OCI-LY3 (cell line): Measurements from ENCODE around the gene HSPA12B.
"Not testable (repeated sequence)": the region's sequence is repeated elsewhere in the genome, so short reads cannot be mapped to it uniquely, and the experiment has no call there.

Experiments
- H2AFZ ChIP-seq: fragments of 200-600, 300-600 bp; shearing (Covaris generic); 2 replicates; pipeline ENCODE4 v1.6.0; 2014; ENCODE audit warnings: antibody characterized with exemption, low read depth, low read length
- H3K27ac ChIP-seq: fragments of 200-600, 300-600 bp; sonication (generic); 2 replicates; pipeline ENCODE4 v1.5.1; 2014; ENCODE audit warnings: mild to moderate bottlenecking, low read length, moderate library complexity, mixed read lengths
- H3K27me3 ChIP-seq: fragments of 200-600, 300-600 bp; sonication (generic); 2 replicates; pipeline ENCODE4 v1.6.1; 2014; ENCODE audit warnings: low read depth, low read length, mixed read lengths
- H3K36me3 ChIP-seq: fragments of 200-600, 300-600 bp; sonication (generic); replicated peaks from 2 replicates; pipeline ENCODE3; 2014; ENCODE audit warnings: low read depth, low read length, mixed read lengths
- H3K4me1 ChIP-seq: fragments of 300-600, 200-600 bp; sonication (generic); 2 replicates; pipeline ENCODE4 v1.6.1; 2014; ENCODE audit warnings: low read length, mixed read lengths
- H3K4me2 ChIP-seq: fragments of 200-600, 300-600 bp; sonication (generic); 2 replicates; pipeline ENCODE4 v1.6.1; 2014; ENCODE audit warnings: low read length, mixed read lengths
- H3K4me3 ChIP-seq: fragments of 300-600, 200-600 bp; sonication (generic); 2 replicates; pipeline ENCODE4 v1.5.1; 2014; ENCODE audit warnings: antibody characterized with exemption, mild to moderate bottlenecking, low read length, moderate library complexity
- H3K79me2 ChIP-seq: fragments of 300-600, 200-600 bp; shearing (Covaris generic); 2 replicates; pipeline ENCODE4 v1.6.1; 2014; ENCODE audit warnings: mild to moderate bottlenecking, low read length, mixed read lengths
- H3K9ac ChIP-seq: fragments of 300-600, 200-600 bp; shearing (Covaris generic); 2 replicates; pipeline ENCODE4 v1.6.0; 2014; ENCODE audit warnings: mild to moderate bottlenecking, low read length, moderate library complexity
- H3K9me3 ChIP-seq: fragments of 200-600, 300-600 bp; shearing (Covaris generic); 2 replicates; pipeline ENCODE4 v1.6.1; 2014; ENCODE audit warnings: low read length, mixed read lengths; ENCODE audit not compliant: insufficient read depth
- H4K20me1 ChIP-seq: fragments of 200-600, 300-600 bp; sonication (generic); 2 replicates; pipeline ENCODE4 v1.6.1; 2016; ENCODE audit warnings: low read length, mixed read lengths; ENCODE audit not compliant: insufficient read depth
- EZH2phosphoT487 ChIP-seq: fragments of 200-600 bp; shearing (Covaris generic); IDR thresholded peaks from 2 replicates; pipeline ENCODE4 v1.6.1; 2018; ENCODE audit warnings: antibody characterized with exemption, mixed run types, low read depth
- TF ChIP-seq, protein P1 (sequence below): fragments of 200-600, 300-600 bp; sonication (generic); IDR thresholded peaks from 2 replicates; pipeline ENCODE4 v1.5.1; 2014; ENCODE audit warnings: antibody characterized with exemption, low read length, low read depth

HSPA12B gene

DNA sequence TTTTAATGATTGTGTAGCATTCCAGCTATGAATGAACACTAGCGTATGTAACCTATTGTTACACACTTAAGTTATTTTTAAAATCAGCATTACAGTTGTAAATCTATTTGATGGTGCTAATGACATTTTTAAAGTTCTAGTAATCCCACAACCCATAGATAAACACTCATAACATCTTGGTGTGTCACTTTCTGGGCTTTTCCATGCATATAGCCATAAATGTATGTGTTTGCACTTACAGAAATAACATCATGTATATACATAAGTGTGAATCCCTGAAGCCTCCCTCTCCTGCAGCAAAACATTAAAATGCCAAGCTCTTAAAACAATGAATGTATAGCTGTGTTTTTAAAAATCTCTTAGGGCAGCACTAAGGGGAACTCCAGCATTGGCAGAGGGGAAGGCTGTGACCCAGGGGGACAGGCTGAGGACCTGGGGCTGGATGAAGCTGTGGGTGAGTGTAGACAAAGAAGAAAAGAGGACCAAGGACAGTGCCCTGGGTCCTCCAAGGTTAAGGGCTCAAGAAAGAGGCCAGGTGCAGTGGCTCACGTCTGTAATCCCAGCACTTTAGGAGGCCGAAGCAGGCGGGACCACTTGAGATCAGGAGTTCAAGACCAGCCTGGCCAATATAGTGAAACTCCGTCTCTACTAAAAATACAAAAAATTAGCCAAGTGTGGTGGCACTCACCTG, 55.0 kb downstream of the HSPA12B start:
- TF ChIP-seq, protein P1, sequence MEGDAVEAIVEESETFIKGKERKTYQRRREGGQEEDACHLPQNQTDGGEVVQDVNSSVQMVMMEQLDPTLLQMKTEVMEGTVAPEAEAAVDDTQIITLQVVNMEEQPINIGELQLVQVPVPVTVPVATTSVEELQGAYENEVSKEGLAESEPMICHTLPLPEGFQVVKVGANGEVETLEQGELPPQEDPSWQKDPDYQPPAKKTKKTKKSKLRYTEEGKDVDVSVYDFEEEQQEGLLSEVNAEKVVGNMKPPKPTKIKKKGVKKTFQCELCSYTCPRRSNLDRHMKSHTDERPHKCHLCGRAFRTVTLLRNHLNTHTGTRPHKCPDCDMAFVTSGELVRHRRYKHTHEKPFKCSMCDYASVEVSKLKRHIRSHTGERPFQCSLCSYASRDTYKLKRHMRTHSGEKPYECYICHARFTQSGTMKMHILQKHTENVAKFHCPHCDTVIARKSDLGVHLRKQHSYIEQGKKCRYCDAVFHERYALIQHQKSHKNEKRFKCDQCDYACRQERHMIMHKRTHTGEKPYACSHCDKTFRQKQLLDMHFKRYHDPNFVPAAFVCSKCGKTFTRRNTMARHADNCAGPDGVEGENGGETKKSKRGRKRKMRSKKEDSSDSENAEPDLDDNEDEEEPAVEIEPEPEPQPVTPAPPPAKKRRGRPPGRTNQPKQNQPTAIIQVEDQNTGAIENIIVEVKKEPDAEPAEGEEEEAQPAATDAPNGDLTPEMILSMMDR = no peak
- TF ChIP-seq EZH2phosphoT487 = no peak
- peak overlapping the region; percentile 66 for H3K4me2 ChIP-seq
- H3K27ac ChIP-seq = no peak overlapping the region
- peaks cover 6% of the 10 kb centered on the region; the same call in 1 of the 2 replicates for H3K79me2 ChIP-seq
- no peaks in the 10 kb centered on the region for H3K9me3 ChIP-seq
- H3K9ac ChIP-seq = peak overlapping the region; percentile 51
- H3K36me3 ChIP-seq = no peaks in the 10 kb centered on the region
- H3K4me3 ChIP-seq = peak overlapping the region; percentile 71
- H2AFZ ChIP-seq = peak overlapping the region; percentile 81
- peaks cover 7% of the 10 kb centered on the region for H3K4me1 ChIP-seq
- H4K20me1 ChIP-seq = peaks cover 4% of the 10 kb centered on the region; the same call in 1 of the 2 replicates
- H3K27me3 ChIP-seq = 0 out of 2 replicates have a peak, but pooled peaks cover 3% of the 10 kb centered on the region

DNA sequence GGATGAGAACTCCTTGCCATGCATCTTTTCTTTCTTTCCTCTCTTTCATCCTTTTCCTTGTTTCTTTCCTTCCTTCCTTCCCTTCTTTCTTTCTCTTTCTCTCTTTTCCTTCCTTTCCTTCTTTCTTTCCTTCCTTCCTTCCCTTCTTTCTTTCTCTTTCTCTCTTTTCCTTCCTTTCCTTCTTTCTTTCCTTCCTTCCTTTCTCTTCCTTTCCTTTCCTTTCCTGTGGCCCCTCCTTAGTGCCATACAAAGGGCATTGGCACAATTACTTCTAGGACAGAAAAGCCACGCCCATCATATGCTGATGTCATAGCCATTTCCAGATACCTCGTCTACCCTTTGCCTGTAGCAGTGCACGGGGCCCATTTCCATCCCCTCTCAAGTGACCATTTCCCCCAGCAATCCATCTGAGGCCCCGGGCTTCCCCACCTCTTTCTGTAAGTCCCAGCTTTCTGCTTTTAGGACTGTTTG, 56.2 kb downstream of the HSPA12B start:
- peaks cover 2% of the 10 kb centered on the region; the same call in 1 of the 2 replicates for H4K20me1 ChIP-seq
- H3K4me3 ChIP-seq = no peak overlapping the region
- H3K4me2 ChIP-seq = no peak overlapping the region
- no peak for TF ChIP-seq EZH2phosphoT487
- TF ChIP-seq, protein P1 = no peak
- H3K9me3 ChIP-seq = no peaks in the 10 kb centered on the region
- H3K79me2 ChIP-seq = peaks cover 6% of the 10 kb centered on the region; the same call in 1 of the 2 replicates
- 0 out of 2 replicates have a peak, but pooled peaks cover 3% of the 10 kb centered on the region for H3K27me3 ChIP-seq
- no peak overlapping the region for H3K9ac ChIP-seq
- H3K27ac ChIP-seq = no peak overlapping the region
- no peak overlapping the region for H2AFZ ChIP-seq
- no peaks in the 10 kb centered on the region for H3K36me3 ChIP-seq
- H3K4me1 ChIP-seq = peaks cover 7% of the 10 kb centered on the region

DNA sequence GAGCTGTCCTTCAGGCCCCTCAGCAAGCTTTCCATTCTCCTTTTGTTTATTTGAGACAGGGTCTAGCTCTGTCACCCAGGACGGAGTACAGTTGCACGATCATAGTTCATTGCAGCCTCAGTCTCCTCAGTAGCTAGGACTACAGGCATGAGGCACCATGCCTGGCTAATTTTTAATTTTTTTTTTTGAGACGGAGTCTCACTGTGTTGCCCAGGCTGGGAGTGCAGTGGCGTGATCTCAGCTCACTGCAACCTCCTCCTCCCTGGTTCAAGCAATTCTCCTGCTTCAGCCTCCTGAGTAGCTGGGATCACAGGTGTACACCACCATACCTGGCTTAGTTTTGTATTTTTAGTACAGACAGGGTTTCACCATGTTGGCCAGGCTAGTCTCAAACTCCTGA, 56.7 kb downstream of the HSPA12B start:
- not testable (repeated sequence) for H3K79me2 ChIP-seq, H2AFZ ChIP-seq, H3K27me3 ChIP-seq, H3K9ac ChIP-seq, H4K20me1 ChIP-seq, H3K4me2 ChIP-seq, H3K4me3 ChIP-seq, H3K27ac ChIP-seq, H3K9me3 ChIP-seq, H3K36me3 ChIP-seq, H3K4me1 ChIP-seq

DNA sequence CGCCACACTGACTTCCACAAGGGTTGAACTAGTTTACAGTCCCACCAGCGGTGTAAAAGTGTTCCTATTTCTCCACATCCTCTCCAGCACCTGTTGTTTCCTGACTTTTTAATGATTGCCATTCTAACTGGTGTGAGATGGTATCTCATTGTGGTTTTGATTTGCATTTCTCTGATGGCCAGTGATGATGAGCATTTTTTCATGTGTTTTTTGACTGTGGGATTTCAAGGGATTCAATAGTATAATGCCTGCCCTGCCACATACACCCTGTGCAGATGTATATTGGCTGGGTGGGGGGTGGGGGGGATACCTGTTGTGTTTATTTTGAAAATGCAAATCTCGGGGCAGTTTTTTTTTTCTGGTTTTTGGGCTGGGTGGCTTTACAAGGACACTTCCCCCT, 61.7 kb downstream of the HSPA12B start:
- H3K4me3 ChIP-seq, H3K4me2 ChIP-seq, H3K9ac ChIP-seq, H2AFZ ChIP-seq, H3K79me2 ChIP-seq, H3K27ac ChIP-seq, H4K20me1 ChIP-seq, H3K9me3 ChIP-seq, H3K27me3 ChIP-seq: not testable (repeated sequence)
- peaks cover 19% of the 10 kb centered on the region for H3K4me1 ChIP-seq
- H3K36me3 ChIP-seq = peaks cover 11% of the 10 kb centered on the region

DNA sequence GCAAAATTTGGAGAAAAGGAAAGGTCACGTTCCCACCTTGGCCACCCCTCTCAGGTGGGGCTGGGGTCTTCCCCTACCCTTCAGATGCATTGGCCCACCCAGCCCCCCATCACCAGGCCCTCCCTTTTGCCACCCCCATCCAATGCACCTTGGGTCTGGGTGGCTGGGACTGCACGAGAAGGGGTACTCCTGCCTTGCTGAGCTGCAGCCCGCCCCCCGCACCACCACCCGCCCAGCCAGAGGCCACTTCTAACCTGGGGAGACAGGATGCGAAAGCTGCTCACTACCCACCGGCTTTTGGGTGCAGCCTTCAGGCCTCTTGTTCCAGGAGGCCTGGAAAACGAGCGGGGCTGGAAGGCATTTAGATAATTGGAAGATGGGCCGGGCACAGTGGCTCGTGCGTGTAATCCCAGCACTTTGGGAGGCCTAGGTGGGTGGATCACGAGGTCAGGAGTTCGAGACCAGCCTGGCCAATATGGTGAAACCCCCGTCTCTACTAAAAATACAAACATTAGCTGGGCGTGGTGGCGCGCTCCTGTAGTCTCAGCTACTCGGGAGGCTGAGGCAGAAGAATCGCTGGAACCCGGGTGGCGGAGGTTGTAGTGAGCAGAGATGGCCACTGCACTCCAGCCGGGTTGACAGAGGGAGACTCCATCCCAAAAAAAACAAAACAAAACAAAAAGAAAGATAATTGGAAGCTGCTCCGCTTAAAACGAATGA, 62.4 kb downstream of the HSPA12B start:
- Histone ChIP-seq H3K27me3 (no peaks in the 10 kb centered on the region), H3K9ac (peak overlapping the region; percentile 95), H2AFZ (peak overlapping the region; percentile 92), H3K4me3 (peak overlapping the region; percentile 86), H3K36me3 (peaks cover 11% of the 10 kb centered on the region), H3K9me3 (no peaks in the 10 kb centered on the region), H3K4me1 (peaks cover 26% of the 10 kb centered on the region), H3K4me2 (peak overlapping the region; percentile 79), H4K20me1 (no peaks in the 10 kb centered on the region), H3K27ac (peak overlapping the region; percentile 78; the same call in 1 of the 2 replicates), H3K79me2 (peaks cover 8% of the 10 kb centered on the region)
- TF ChIP-seq, protein P1 = no peak
- no peak for TF ChIP-seq EZH2phosphoT487
